ENCODE results near the gene HS3ST2.

DNA sequence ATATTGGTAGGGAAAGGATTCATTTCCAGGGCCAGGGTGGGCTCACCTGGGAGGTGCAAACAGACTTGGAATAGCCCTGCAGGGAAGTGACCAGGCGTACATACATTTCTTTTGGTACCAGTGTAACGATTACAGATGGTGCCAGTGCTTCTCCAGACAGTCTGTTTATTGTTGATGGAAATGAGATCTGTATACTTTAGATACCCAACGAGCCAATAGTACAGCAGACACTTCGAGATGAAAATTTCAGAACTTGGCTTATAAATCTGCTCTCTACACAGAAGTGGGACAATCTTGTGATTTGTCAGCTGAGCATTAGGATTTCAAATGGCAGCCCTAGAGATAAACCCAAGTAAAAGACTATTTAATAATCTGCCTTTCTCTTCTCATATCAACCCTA lies 57.9 kb downstream of the HS3ST2 start:
- TF ChIP-seq POLR2A (IDR thresholded peaks at IDR 0.05; ENCODE audit: low read depth, low read length), result no peak
- TF ChIP-seq, protein P1, sequence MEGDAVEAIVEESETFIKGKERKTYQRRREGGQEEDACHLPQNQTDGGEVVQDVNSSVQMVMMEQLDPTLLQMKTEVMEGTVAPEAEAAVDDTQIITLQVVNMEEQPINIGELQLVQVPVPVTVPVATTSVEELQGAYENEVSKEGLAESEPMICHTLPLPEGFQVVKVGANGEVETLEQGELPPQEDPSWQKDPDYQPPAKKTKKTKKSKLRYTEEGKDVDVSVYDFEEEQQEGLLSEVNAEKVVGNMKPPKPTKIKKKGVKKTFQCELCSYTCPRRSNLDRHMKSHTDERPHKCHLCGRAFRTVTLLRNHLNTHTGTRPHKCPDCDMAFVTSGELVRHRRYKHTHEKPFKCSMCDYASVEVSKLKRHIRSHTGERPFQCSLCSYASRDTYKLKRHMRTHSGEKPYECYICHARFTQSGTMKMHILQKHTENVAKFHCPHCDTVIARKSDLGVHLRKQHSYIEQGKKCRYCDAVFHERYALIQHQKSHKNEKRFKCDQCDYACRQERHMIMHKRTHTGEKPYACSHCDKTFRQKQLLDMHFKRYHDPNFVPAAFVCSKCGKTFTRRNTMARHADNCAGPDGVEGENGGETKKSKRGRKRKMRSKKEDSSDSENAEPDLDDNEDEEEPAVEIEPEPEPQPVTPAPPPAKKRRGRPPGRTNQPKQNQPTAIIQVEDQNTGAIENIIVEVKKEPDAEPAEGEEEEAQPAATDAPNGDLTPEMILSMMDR (IDR thresholded peaks at IDR 0.05; ENCODE audit: extremely low read depth in 1 of 2, insufficient read depth in 1 of 2, low read depth in 1 of 2, low read length in 2 of 2), result no peak
- TF ChIP-seq, protein P2, sequence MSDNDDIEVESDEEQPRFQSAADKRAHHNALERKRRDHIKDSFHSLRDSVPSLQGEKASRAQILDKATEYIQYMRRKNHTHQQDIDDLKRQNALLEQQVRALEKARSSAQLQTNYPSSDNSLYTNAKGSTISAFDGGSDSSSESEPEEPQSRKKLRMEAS (IDR thresholded peaks at IDR 0.05; ENCODE audit: insufficient read depth, insufficient read length), result no peak
- no peak for TF ChIP-seq JUN (IDR thresholded peaks at IDR 0.05; ENCODE audit: borderline replicate concordance, insufficient read depth, insufficient read length, low read depth)

Measured in endothelial cell of umbilical vein (primary cell).